ENCODE measurements around the gene PCDHAC2. TPM values are rescaled to one million over a fixed set of nuclear protein-coding genes. Genes with fewer than 3 reads are reported as not detected.

Gene PCDHAC2
- total and polyA plus RNA-seq, 4 donors, result 1.3 to 13.8 (median 3.4) TPM

DNA sequence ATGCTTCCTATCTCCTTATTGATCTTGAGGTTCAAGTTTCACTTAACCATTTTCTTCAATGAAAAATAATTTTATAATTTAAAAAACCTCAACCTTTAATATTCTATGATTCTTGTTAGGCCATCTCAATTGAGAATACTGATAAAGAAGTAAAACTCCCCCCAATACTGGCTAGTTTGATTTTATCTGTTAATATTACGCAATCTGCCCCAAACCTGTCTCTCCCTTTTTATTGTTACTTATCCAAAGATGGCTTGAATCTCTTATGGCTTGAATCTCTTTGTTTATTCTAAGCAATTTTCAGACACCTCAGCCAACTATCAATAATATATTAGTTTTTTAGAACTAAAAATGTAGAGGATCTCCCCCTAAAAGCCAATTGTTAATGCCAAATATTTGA is 4.1 kb upstream of the PCDHAC2 start:
- TF ChIP-seq, protein P1, sequence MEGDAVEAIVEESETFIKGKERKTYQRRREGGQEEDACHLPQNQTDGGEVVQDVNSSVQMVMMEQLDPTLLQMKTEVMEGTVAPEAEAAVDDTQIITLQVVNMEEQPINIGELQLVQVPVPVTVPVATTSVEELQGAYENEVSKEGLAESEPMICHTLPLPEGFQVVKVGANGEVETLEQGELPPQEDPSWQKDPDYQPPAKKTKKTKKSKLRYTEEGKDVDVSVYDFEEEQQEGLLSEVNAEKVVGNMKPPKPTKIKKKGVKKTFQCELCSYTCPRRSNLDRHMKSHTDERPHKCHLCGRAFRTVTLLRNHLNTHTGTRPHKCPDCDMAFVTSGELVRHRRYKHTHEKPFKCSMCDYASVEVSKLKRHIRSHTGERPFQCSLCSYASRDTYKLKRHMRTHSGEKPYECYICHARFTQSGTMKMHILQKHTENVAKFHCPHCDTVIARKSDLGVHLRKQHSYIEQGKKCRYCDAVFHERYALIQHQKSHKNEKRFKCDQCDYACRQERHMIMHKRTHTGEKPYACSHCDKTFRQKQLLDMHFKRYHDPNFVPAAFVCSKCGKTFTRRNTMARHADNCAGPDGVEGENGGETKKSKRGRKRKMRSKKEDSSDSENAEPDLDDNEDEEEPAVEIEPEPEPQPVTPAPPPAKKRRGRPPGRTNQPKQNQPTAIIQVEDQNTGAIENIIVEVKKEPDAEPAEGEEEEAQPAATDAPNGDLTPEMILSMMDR (IDR thresholded peaks at IDR 0.05; ENCODE audit: control extremely low read depth, extremely low read depth), result no peak
- no peak for DNase-seq
- ATAC-seq (ENCODE audit: insufficient read depth, low FRiP score), result no peak
- Histone ChIP-seq H3K4me3 (no peak overlapping the region), H3K27me3 (ENCODE audit: control insufficient read depth in 3 of 3, insufficient read depth in 3 of 3, low read length in 2 of 3) (peaks cover 0 to 26% (median 12%) of the 10 kb centered on the region in 3 donors), H3K27ac (ENCODE audit: low read depth in 1 of 2, low read length in 1 of 2) (no peak overlapping the region), H3K9me3 (ENCODE audit: control insufficient read depth in 4 of 4, insufficient read depth in 3 of 4, low read length in 3 of 4) (peaks cover 0 to 1% (median 0%) of the 10 kb centered on the region in 4 donors), H3K36me3 (ENCODE audit: control insufficient read depth in 4 of 4, insufficient read depth in 4 of 4, low read length in 4 of 4) (no peaks in the 10 kb centered on the region), H3K9ac (ENCODE audit: insufficient read depth in 1 of 2, low read length in 2 of 2) (no peak overlapping the region), H3K4me1 (ENCODE audit: control insufficient read depth in 5 of 5, insufficient read depth in 5 of 5, low read length in 5 of 5) (peaks cover 0 to 15% (median 8%) of the 10 kb centered on the region in 5 donors)
- 94 to 98% methylated on average over 1 of the region's 1 CpG for WGBS, 2 donors

DNA sequence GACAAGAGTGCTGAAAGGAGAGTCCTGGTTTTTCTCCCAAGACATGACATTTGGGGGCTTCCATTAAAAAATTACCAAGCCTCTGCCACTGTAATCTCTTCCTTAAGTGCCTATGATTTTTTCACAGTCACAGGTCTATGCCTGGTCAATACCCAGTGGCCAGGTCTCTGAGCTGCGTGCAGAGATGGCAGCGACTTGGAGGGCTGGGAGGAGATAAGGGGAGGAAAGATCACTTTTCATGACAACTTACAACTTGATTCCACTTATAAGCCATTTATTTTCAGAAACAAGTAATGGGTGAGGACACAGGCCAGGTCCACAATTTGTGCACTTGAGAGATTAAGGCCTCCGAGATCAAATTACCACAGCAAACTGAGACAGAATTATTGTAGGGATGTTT is 1.9 kb upstream of the PCDHAC2 start:
- TF ChIP-seq, protein P1 (IDR thresholded peaks at IDR 0.05; ENCODE audit: control extremely low read depth, extremely low read depth), result no peak
- Histone ChIP-seq H3K4me3 (no peak overlapping the region), H3K9me3 (ENCODE audit: control insufficient read depth in 4 of 4, insufficient read depth in 3 of 4, low read length in 3 of 4) (peaks cover 0 to 7% (median 0%) of the 10 kb centered on the region in 4 donors), H3K36me3 (ENCODE audit: control insufficient read depth in 4 of 4, insufficient read depth in 4 of 4, low read length in 4 of 4) (no peaks in the 10 kb centered on the region), H3K9ac (ENCODE audit: insufficient read depth in 1 of 2, low read length in 2 of 2) (no peak overlapping the region), H3K27ac (ENCODE audit: low read depth in 1 of 2, low read length in 1 of 2) (no peak overlapping the region), H3K4me1 (ENCODE audit: control insufficient read depth in 5 of 5, insufficient read depth in 5 of 5, low read length in 5 of 5) (peaks cover 0 to 19% (median 12%) of the 10 kb centered on the region in 5 donors), H3K27me3 (ENCODE audit: control insufficient read depth in 3 of 3, insufficient read depth in 3 of 3, low read length in 2 of 3) (peaks cover 0 to 41% (median 12%) of the 10 kb centered on the region in 3 donors)
- 71 to 75% methylated on average over 3 of the region's 3 CpGs for WGBS, 2 donors
- no peak for ATAC-seq (ENCODE audit: insufficient read depth, low FRiP score)
- no peak for DNase-seq

DNA sequence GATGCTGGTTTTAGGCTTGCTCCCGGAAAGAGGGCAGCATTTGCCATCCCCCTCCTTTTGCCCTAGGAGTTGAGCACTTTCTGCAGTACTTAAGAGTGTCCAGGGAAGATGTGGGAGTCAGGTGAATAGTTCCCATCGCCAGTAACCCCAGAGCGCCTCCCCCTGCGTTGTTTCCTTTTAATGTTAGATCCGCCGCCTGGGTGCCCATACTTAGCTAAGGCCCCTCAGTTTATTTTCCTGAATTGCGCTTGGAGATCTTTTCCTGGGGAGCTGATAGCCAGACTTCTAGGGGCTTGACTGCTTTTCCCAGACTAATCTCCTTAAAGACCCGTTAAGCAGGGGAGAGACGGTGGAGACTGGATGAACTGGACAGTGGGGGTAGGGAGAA is 377 bp upstream of the PCDHAC2 start:
- Histone ChIP-seq H3K36me3 (ENCODE audit: control insufficient read depth in 4 of 4, insufficient read depth in 4 of 4, low read length in 4 of 4) (no peaks in the 10 kb centered on the region), H3K27ac (ENCODE audit: low read depth in 1 of 2, low read length in 1 of 2) (peak overlapping the region in 1 of 2 donors; percentile 79), H3K4me3 (peak overlapping the region; percentile 62), H3K4me1 (ENCODE audit: control insufficient read depth in 5 of 5, insufficient read depth in 5 of 5, low read length in 5 of 5) (peaks cover 0 to 19% (median 12%) of the 10 kb centered on the region in 5 donors), H3K9me3 (ENCODE audit: control insufficient read depth in 4 of 4, insufficient read depth in 3 of 4, low read length in 3 of 4) (peaks cover 0 to 7% (median 0%) of the 10 kb centered on the region in 4 donors), H3K9ac (ENCODE audit: insufficient read depth in 1 of 2, low read length in 2 of 2) (peak overlapping the region in 1 of 2 donors; percentile 65), H3K27me3 (ENCODE audit: control insufficient read depth in 3 of 3, insufficient read depth in 3 of 3, low read length in 2 of 3) (peaks cover 0 to 45% (median 12%) of the 10 kb centered on the region in 3 donors)
- TF ChIP-seq, protein P1 (IDR thresholded peaks at IDR 0.05; ENCODE audit: control extremely low read depth, extremely low read depth), result no peak
- 3 to 5% methylated on average over 9 of the region's 9 CpGs for WGBS, 2 donors
- peak in 1 of 3 donors; percentile 13 for DNase-seq
- no peak for ATAC-seq (ENCODE audit: insufficient read depth, low FRiP score)
